HG03108 (cell line): ENCODE results near the gene DNAJB6.
A peak's percentile ranks its signal among the peaks of the same experiment; 100 is the strongest.

Experiments
- ATAC-seq: cut with Tn5 transposase; IDR thresholded peaks from one replicate; pipeline ENCODE4 v1.9.1; 2021; ENCODE audit warnings: moderate library complexity; ENCODE audit not compliant: unreplicated experiment

The DNAJB6 gene

GRCh38 chr7:157336383-157337315 is at the start of gene DNAJB6:
TSS of gene DNAJB6 (plus strand) at chr7:157337004. CDS start at chr7:157358573, 21,569 bp downstream.
- ATAC-seq = peak; percentile 60

- ATAC-seq = no peak
These were observed 45.3 kb upstream of the DNAJB6 start for GRCh38 chr7:157291404-157292080.

- ATAC-seq = no peak
These were observed 44.5 kb upstream of the DNAJB6 start for GRCh38 chr7:157292258-157292657.

GRCh38 chr7:157292770-157293412 is 43.9 kb upstream of the DNAJB6 start:
- no peak for ATAC-seq

- ATAC-seq = no peak
These were observed 43.4 kb upstream of the DNAJB6 start for GRCh38 chr7:157293413-157293788.

- ATAC-seq = no peak
These were observed 42.0 kb upstream of the DNAJB6 start for GRCh38 chr7:157294773-157295172.

- no peak for ATAC-seq
These were observed 41.5 kb upstream of the DNAJB6 start for GRCh38 chr7:157295338-157295737.

GRCh38 chr7:157297185-157297584 is 39.6 kb upstream of the DNAJB6 start:
- ATAC-seq = no peak

GRCh38 chr7:157299317-157299612 is 37.5 kb upstream of the DNAJB6 start:
- ATAC-seq = no peak

GRCh38 chr7:157299613-157300368 is 37.0 kb upstream of the DNAJB6 start:
- no peak for ATAC-seq

GRCh38 chr7:157300369-157300825 is 36.4 kb upstream of the DNAJB6 start:
- no peak for ATAC-seq

GRCh38 chr7:157301610-157302120 is 35.1 kb upstream of the DNAJB6 start:
- ATAC-seq = no peak

- ATAC-seq = no peak
These were observed 29.7 kb upstream of the DNAJB6 start for GRCh38 chr7:157306846-157307838.

GRCh38 chr7:157309988-157310668 is 26.7 kb upstream of the DNAJB6 start:
- no peak for ATAC-seq

GRCh38 chr7:157310676-157311185 is 26.1 kb upstream of the DNAJB6 start:
- no peak for ATAC-seq

- ATAC-seq = no peak
These were observed 23.9 kb upstream of the DNAJB6 start for GRCh38 chr7:157312941-157313340.

- no peak for ATAC-seq
These were observed 23.2 kb upstream of the DNAJB6 start for GRCh38 chr7:157313645-157314044.

GRCh38 chr7:157318015-157318706 is 18.6 kb upstream of the DNAJB6 start:
- peak; percentile 80 for ATAC-seq
